IPS DF 4.7 (cell line): ENCODE results near the gene DSCAM.

ENCODE experiments used
- DNase-seq: peaks from one replicate; pipeline ENCODE4 v3.0.0-alpha.2; 2013; ENCODE audit warnings: low spot score; ENCODE audit errors: extremely low read depth

The DSCAM gene

DNA sequence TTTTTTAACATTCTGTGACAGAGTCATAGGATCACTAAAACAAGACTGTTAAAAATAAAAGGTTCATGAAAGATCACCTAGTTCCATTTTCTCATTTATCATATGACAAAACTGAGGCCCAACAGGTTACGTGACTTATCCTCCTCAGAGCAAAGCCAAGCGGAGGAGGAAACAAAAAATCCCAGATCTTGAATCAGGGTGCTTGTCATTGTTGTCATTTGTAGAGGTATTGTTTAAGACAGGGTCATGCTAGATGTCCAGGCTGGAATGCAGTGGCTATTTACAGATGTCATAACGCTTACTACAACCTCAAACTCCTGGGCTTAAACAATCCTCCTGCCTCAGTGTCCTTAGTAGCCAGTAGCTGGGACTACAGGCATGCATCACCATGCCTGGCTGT is 293.2 kb downstream of the DSCAM start:
- DNase-seq = no peak

DNA sequence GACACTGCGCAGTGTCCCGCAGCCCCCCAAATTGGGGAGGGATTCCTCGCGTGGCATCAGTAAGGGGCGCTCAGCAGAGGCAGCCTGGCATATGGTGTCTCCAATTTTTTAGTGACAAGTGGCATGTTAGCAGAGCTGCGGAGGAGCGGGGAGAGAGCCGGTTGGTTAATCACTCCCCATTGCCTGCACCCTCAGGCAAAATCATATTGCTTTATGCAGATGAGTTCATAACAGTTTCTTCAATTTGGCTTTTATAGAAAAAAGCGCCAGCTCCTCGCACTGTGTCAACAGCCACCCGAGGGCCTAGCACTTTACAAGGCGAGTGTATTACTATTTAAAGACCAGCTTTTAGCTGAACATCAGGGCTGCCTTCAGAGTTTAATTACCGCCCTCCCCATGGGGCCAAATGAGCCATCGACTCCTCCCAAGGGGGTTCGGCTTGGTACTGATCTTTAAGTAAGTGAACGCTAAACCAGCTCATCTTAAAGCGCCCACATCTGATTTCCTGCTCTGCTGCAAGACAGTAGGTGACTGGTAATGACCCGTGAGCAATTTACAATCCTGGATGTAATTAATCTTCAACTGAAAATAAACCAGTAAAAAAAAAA is 298.9 kb downstream of the DSCAM start:
- no peak for DNase-seq

DNA sequence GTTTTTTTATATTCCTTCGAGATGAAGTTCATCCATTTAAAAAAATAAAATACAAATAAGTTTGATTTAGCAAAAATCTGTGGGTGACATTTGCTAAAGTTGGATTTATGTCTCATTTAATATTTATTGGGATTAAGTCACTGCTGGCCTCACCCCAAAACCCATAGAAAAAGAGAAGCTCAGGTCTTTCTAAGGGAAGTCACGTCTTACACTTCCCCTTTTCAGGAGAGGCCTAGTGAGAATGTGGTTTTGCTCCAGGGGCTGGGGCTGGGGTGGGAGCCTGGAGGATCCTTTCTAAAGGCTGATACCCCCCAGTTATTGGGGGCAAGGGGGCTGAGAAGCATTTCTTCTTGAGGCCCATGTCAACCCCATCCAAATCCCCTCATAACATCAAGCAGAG is 300.3 kb downstream of the DSCAM start:
- DNase-seq = no peak

DNA sequence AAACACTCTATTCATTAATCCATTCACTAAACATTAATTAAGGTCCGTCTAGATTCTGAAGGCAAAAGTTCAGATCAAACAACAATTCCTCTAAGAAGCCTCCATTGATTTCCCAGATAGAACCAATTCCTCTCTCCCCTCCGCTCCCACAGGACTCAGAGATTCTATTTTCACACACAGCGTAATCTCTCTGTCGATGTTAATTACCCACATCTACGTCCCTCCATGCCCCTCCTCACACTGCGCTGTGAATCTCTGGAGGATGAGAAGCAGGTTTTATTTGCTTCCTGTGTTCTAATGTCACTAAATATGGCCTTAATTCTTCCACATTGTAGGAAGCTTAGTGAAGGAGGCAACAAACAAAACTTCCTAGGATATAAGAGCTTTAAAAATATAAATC is 306.7 kb downstream of the DSCAM start:
- no peak for DNase-seq

DNA sequence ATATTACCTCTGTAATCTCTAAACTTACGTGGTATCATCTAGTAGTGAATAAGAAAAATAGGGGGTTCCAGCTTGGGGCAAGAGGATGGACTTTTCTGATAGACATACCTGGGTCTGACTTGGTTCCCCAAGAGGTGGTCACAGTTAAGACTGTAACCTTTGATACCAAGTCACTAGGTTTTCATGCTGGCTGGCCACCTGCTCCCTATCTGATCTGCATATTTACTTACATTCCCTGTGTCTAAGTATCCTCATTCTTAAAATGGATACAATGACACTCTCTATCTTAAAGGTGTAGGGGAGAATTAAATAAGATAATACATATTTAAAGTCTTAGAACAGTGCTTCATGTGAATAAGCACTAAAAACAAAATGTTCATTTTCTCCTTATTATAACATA is 312.1 kb downstream of the DSCAM start:
- no peak for DNase-seq

DNA sequence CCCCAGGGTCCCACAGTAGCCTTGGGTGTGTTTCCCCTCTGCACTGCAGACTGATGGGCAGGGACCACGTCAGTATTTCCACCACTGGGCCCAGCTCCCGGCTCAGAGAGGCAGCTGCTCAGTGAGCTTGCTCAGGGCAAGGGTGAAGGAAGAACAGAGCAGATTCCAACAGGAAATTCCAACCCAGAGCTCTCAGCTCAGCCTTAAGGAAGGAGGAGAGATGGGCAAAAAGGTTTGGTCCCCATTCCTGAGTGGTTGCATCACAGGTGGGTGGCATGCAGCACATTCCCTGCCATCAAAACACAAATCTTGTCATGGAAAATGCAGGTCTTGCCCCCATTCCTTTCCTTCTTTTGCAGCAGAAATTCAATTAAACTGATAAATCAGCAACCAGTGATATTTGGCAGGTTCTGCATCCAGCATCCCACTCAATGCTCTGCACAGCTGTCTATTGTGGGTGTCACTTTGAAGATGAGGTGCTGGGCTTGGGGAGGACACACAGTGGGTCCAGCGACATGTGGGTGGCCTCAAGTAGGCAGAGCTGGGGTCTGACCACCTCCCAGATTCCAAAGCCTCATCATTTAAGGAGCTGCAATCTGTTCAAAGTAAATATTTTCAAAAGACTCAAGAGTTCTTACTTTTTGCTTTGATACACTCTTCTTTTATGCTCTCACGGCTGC is 315.4 kb downstream of the DSCAM start:
- DNase-seq = no peak

DNA sequence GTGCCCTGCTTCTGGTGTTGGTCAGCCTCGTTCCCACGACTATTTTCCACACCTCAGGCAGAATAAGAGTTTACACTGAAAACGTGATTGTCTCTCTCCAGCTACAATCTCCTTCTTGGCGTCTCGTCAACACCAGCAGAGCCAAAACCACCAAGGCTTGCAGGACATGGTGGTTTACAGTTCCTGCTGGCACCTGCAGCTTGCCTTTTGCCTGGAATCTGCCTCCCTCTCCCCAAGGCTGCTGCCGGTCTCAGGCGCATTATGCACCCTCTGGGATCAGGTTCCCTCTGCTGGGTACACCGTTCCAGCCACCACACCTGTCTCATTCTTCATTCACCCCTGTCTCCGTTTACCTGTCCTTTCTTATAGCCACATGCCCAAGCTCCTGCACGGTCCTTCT is 315.9 kb downstream of the DSCAM start:
- DNase-seq = no peak

DNA sequence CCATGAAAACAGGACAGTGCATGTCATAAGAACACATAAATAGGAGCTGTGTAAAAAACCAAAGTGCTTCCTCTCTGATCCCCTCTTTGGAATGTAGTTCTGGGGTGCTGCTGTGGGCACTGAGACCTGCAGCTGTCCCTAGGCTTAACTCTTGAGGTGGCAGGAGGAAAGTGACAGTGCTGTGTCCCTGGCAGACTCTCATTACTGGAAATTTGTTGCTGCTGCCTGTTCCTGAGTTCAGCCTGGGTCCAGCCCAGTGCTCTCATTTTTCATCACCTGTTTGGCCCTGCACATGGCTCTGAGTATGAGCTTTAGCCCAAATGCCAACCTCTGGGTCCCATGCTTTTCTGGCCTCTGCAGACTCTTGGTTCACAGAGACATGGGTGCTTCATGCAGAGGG is 329.3 kb downstream of the DSCAM start:
- no peak for DNase-seq

DNA sequence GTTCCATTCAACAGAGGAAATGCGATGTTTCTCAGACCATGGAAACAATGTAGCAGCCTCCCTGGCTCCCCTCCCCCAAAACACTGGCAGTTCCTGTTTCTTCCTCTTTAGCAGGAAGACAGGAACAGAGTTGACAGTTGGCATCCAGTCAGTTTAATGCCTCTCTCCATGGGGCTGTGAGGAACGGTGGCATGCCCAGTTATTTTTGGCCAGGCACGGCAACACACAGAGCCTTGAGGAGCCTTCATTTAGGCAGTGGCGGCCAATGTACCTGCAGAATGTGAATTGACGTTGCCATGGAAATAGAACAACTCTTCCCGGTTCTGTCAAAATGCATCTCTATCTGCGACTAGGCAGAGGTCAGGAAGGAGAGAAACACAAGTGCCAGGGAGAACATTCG is 330.6 kb downstream of the DSCAM start:
- no peak for DNase-seq

DNA sequence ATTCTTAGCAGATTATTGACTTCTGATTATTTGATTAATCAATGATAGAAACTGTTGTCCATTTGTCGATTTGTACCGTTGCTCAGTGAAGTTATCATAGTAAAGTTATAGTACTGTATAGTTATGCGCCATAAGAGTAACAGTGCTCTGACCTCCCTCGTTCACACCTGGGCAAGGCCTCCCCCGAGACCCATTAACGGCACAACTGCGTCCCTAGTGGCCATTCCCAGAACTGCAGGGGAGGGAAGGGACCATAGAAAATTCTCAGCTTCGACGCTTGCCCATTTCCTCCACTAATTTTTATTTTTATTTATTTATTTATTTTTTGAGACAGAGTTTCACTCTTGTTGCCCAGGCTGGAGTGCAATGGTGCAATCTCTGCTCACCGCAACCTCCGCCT is 334.4 kb downstream of the DSCAM start:
- no peak for DNase-seq

DNA sequence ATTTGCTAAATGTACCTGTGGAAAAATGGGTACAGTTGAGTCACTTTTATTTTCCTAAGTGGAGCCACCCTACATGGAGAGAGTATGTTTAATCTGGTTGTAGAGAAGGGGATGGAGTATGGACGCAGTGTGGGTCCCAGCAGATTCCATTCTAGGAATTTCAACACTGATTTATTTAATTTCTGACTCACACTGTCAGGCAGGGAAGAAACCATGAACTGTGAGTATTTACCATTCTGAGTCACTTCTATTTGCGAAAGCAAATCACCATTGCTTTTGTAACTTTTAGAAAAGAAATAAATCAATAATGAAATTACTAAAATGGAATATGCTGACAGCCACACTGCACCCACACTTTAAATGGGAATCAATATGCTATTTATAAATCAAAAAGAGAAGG is 339.0 kb downstream of the DSCAM start:
- DNase-seq = no peak

DNA sequence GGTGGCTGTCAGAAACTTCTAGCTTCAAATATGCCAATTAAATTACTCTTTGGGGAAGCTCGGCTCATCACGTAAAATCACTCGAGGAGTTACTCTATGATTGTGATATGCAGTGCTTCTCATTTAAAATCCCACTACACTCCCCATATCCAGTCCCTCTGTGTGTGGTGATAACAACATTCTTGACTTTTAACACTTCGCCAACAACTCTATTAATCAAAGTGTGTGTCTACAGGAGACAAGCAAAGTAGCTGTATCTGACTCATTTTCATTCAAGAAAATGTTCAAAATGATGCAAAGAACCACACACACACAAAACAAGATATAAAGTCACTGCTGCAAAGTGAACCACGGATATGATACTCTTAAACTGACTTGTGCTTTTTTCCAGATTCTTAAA is 341.3 kb downstream of the DSCAM start:
- no peak for DNase-seq

DNA sequence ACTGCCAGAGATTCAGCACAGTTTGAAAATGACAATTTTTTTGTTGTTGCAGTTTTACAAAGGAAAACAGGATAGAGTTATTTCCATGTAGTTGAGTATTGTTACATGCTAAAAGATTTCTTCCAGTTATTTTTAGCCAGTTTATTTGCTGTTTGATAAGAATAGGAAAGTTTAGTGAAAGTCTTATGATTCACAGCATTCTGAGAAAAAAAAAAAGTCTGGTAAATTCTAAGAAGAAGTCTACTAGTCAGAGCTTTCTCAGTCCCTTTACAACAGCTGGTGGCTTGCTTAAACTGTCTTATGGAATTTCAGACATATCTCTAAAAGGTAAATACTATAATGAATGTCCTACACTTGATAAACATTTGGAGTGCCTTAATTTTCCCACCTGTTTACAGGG is 341.7 kb downstream of the DSCAM start:
- no peak for DNase-seq

DNA sequence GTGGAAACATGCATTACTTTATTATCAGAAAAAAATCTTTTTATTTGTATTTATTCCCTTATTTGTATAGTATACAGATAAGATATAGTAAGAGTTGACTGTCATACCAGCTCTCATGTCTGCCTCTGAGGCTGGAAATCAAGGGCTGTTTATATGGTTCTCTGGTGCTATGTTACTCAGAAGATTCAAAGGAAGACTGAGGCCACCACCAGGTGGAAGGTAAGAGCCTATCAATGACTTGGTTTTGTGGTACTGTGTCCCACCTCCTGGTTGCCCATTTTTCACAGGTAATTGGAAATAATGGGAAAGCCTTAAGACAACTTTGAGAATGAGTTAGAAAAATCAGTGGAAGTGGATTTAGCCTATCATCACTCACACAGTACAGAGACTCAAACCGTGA is 342.1 kb downstream of the DSCAM start:
- no peak for DNase-seq

DNA sequence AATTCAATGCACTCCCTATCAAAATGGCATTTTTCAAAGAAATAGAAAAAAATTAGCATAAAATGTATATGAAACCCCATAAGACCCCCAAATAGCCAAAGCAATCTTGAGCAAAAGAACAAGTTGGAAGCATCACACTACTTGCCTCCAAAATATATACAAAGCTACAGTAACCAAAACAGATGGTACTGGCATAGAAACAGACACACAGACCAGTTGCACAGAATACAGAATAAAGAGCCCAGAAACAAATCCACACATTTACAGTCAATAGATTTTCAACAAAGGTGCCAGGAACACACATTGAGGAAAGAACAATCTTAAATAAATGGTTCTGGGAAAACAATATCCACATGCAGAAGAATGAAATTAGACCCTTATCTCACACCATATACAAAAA is 350.8 kb downstream of the DSCAM start:
- no peak for DNase-seq

DNA sequence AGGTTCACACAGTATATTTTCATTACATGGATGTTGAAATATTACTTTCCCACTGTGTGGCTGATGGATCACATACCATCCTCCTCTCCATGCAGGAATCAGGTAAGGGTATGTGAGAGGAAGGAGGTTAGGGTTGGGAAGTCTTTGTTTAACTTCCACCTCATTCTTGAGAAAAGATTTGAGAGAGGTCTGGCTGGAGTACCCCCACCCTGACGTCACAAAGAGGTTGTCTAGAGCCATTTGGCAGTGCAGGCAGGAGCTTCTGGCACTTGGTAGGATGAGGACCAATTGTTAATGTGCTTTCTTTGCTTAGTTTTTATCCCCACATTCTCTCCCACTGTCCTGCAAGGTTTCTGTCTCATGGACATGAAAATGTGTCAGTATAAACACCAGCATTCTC is 356.6 kb downstream of the DSCAM start:
- no peak for DNase-seq

DNA sequence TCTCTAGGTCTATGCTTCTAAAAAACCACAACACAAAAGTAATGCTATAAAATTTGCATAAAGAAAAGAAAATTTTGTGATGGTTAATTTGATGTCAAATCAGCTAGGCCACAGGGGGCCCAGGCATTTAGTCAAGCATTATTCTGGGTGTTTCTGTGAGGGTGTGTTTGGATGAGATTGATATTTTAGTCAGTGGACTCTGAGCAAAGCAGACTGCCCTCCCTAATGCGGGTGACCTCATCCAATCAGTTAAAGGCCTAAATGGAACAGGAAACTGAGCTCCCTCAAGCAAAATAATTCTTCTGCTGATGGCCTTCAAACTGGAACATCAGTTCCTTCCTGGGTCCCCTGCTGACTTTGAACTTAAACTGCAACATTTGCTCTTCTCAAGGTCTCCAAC is 358.0 kb downstream of the DSCAM start:
- DNase-seq = no peak

DNA sequence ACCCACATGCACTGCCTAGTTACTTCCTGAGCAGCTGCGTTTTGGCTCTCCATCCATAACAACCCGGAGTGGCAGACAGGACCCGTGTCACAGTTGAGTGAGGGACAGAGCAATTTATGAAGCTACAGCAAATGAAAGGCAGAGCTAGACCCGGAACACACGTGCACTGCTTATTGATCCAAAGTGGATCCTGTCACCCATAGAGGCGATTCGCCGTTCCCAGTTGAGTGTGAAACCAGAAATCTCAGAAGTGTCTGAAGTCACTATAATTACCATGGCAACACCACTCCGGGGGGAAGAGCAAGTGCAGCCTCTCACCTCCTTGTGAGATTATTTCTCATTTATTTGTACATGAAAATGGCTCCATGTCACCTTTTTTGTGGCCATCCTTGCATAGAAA is 365.2 kb downstream of the DSCAM start:
- no peak for DNase-seq

DNA sequence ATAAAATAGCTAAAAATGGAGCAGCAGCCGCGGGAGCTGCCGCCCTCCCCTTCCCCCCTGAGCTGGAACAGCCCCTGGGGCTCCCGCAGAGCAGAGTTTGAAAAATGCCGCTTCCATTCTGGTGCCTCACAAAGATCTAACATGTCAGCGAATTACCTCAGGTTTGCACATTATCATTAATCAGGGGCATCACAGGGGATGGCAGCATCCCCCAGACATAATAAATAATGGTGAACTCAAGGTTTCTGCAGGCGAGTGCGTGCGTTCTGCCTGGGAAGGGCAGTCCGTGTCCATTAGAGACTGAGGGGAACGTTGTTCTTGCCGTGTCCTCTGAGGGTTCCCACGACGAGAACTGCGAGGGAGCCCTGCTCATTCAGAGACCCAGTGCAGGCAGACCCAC is 372.4 kb downstream of the DSCAM start:
- DNase-seq = no peak

DNA sequence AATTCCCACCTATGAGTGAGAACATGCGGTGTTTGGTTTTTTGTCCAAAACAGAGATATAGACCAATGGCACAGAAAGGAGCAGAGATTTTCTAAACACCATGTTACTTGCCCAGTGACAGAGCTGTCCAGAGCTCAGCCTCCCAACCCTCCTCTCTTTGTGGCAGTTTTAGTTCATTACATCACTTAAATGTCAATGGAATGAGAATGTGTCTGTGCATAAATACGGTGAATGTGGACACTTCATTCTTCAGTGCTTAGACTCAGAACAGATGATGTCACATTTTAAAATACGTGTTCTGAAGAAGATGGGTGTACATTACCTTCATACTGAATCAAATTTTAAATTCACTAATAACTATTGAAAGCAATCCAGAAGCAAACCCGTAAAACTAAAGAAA is 374.9 kb downstream of the DSCAM start:
- DNase-seq = no peak

DNA sequence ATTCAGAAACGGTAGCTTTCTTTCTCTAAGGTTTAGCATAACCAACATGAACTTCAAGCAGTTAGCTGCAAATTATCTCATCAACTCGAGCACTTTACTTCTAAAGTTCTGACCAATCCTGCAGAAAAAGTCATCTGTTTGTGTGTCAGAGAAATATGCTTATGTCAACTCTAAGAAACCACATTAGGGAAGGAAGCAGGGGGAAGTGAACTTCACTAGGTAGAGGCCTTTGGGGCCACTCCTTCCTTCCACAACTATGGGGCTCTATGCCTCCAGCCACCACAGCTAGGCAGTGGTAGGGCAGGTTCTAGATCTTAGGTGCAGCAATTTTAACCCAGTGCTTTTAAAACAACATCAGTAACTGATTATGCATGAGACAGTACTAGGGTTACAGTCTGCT is 375.9 kb downstream of the DSCAM start:
- DNase-seq = no peak

DNA sequence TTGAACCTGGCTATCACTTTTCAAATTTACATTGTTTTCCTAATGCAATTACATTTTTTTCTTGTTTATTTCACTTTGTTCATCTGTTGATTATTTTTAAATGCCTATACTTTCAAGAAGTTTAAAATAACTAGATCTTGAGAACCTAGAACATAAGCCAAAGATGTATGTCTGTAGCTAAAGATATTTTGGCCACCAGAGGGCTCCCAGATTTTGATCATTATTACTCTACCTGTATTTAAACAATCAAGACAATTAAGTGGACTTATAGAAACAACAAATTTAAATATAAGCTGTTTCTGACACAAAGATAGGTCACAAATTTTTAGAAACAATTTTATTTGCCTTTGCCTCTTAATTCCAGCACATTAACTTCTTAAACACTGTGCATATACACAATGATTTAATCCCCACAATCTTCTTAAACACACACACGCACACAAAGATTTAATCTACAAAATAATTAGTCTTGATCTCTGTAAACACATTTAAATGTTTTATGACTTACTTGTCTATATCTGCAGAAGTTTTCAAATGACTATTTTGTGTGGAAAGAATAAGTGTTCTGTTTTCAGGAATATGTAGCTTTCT is 380.0 kb downstream of the DSCAM start:
- DNase-seq = no peak

DNA sequence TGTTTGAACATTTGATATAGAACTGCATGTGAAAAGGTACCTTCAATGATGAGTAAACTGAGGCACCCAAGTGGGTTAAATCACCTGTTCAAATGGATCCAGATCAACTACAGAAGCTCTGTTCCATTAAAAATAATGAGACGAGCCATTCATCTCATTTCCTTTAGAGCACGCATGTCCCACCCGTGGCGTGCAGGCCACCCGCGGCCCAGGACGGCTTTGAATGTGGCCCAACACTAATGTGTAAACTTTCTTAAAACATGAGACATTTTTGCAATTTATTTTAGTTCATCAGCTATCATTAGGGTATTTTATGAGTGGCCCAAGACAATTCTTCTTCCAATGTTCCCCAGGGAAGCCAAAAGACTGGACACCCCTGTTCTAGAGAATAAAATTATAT is 381.6 kb downstream of the DSCAM start:
- DNase-seq = no peak
